WI38 (cell line): ENCODE results near the gene SDR9C7.
"Not testable (repeated sequence)": the region's sequence is repeated elsewhere in the genome, so short reads cannot be mapped to it uniquely, and the experiment has no call there.

ENCODE experiments used
- H3K4me3 ChIP-seq: 2 replicates; pipeline ENCODE4 v1.5.1; 2011; ENCODE audit warnings: low read depth, mild to moderate bottlenecking, control low read depth, low read length
- TF ChIP-seq, protein P1 (sequence below): IDR thresholded peaks from 2 replicates; pipeline ENCODE4 v1.5.1; 2012; ENCODE audit warnings: low read depth, mild to moderate bottlenecking, control low read depth, low read length

SDR9C7 gene

DNA sequence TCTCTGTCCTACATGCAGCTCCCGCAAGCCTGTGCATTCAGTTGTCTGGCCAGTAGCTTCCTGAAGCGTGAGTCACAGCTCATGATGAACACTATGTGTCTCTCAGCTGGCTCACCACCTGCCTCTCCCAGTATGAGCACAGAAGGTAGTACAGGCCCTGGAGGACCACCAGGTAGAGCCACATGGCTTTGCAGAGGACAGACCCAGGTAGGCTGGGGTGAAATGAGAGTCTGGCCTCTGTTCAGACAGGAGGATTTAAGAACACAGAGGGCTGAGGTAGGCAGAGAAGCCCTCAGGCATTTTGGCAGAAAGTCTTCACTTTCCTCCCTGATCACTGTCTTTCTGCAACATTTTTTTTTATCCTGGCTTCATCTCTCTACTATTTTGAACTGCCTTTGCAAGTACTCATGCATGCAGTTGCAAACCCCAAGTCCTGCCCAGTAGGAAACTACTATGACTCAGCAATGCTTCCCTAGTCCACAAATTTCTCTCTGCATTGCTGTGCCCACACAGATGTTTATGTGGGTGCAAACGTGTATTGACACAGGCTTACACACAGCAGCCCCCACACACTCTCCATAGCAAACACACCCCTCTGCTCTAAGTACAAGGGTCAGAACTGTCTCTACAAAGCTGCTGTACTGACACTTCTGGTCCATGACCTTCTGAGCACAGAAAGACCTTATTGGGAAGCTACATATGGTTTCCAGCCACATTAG lies 7.2 kb upstream of the SDR9C7 start:
- H3K4me3 ChIP-seq = no peak overlapping the region
- TF ChIP-seq, protein P1, sequence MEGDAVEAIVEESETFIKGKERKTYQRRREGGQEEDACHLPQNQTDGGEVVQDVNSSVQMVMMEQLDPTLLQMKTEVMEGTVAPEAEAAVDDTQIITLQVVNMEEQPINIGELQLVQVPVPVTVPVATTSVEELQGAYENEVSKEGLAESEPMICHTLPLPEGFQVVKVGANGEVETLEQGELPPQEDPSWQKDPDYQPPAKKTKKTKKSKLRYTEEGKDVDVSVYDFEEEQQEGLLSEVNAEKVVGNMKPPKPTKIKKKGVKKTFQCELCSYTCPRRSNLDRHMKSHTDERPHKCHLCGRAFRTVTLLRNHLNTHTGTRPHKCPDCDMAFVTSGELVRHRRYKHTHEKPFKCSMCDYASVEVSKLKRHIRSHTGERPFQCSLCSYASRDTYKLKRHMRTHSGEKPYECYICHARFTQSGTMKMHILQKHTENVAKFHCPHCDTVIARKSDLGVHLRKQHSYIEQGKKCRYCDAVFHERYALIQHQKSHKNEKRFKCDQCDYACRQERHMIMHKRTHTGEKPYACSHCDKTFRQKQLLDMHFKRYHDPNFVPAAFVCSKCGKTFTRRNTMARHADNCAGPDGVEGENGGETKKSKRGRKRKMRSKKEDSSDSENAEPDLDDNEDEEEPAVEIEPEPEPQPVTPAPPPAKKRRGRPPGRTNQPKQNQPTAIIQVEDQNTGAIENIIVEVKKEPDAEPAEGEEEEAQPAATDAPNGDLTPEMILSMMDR = no peak

DNA sequence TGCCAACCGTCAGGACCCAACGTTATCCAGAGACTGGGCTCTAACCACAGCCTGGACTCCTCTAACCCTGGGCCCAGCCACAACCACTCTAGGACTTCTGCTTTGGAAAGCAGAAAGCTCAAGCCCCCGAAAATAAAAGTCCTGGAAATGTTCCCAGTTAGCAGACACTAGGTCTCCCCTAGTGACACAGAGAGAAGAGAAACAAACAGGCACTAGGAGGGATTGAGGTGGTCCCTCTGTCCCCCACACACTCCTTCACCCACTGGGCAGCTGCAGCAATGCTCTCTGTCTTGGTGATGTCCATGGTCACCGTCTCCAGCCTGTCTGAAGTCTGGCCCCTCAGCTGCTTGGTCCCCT lies 6.7 kb upstream of the SDR9C7 start:
- not testable (repeated sequence) for H3K4me3 ChIP-seq

DNA sequence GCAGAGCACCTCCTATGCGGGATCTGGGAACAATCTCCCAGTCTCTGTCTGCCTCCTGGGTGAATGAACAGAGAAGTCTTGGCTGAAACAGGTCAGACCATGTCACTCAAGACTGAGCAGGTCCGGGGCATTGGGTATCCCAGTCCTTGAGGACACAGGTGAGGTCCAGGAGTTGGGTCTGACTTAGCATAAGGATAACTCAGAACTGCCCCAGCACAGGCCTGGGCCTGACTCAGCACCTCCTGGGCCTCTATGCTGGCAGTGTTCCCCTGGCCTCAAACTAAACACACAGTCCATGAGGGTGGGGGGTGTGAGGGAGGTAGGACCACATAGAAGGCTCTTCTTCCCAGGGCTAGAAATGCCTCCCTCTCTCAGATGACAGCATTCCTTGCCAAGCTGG lies 1.5 kb upstream of the SDR9C7 start:
- no peak overlapping the region for H3K4me3 ChIP-seq
- TF ChIP-seq, protein P1 = no peak

DNA sequence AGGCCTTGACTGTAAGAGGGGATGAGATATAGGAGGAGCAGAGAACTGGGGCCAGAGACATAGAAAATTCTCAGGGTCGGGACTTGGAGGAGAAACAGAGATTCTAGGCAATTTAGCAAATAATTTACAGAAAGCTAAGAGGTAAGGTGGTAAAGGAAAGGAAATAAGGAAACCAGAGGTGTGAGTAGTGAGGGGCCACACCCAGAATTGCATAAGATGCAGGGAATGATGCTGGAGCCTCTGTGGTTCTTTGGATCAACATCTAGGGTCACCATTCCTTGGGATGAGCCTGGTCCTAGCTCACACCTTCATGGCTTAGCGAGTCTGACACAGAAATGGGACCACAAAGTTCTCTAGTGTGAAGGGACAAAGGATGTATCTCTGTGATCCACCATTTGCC lies 949 bp upstream of the SDR9C7 start:
- TF ChIP-seq, protein P1 = no peak
- no peak overlapping the region for H3K4me3 ChIP-seq

DNA sequence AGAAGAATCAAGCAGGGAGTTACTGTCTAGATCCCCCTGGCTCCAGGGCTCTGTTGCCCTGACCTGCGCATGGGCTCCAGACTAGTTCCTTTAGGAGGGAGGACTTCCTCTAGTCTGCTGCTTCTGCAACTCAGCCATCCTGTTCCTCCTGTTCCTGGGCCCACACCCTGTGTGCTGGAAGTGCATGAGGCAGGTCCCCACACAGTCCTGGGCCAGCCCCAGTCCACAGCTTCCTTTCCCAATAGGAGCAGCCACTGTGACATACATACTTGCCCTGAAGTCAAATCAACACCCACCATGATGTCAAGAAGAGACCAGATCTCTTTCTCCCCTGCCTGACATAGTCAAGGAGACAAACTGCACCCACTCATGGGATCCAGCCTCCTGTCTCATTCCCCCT lies 1.3 kb downstream of the SDR9C7 start:
- no peak overlapping the region for H3K4me3 ChIP-seq
- TF ChIP-seq, protein P1 = no peak

DNA sequence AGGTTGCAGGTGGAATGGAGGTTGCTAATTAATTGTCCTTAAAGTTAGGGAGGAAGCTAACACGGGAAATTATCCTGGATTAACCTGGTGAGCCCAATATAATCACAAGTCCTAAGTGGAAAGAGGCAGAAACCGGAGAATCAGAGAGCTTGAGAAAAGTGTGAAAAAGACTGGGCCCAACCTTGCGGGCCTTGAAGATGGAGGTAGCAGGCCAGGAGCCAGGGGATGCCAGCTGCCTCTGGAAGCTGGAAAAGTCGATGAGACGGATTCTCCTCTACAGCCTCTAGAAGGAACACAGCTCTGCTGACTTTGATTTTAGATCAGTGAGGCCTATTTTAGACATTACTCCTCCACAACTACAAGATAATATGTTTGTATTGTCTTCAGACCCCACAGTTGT lies 2.1 kb downstream of the SDR9C7 start:
- TF ChIP-seq, protein P1 = no peak
- H3K4me3 ChIP-seq = no peak overlapping the region

DNA sequence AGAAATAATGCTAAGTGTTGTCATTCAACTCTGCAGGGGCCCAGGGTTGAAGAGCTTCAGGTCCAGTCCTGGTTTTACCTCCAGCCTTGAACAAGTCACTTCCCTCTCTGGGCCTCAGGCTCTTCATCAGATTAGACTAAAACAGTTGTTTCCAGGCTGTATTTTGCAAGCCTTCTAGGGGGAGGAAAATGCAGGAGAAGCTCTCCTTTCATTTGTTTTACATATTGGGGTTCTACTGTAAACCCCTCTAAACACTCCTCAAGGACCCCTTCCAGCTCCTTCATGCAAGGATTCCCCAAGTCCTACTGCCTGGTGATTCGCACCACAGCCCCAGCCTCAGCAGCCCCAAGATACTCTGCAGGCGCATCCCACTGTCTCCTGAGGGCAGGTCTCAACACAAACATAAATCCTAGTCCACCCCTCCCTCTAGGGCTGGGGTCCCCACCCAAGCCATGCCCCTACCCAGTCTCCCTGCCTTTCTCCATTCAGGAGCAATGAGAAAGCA lies 2.7 kb downstream of the SDR9C7 start:
- H3K4me3 ChIP-seq = no peak overlapping the region
- TF ChIP-seq, protein P1 = no peak

DNA sequence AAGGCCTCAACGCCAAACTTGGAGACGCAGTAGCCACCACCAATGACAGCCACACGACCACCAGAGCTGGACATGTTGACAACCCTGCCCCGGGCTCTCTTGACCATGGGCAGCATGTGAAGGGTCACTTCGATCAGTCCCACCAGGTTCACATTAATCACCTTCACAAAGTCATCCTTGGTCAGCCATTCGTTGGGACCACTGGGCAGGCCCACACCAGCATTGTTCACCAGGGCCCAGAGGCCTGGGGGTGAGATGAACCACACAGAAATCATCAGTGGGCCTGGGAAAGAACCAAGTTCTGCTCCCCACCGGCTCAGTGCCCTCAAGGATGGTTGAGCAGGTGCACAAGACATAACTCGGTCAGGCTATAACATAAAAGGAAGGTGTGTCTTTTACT lies 4.0 kb downstream of the SDR9C7 start:
- TF ChIP-seq, protein P1 = no peak

More for the DNA sequence above, 4.0 kb downstream of the SDR9C7 start:
- H3K4me3 ChIP-seq = no peak overlapping the region
